Heart left ventricle (tissue), 13 donors: ENCODE data around the gene GAK.

Experiments used
- CTCF ChIP-seq, 12 donors: fragments of 200-600 bp; sonication (generic) in 4 of 12; IDR thresholded peaks; one replicate each; pipeline versions ENCODE4 v1.5.0 to v1.8.0; 2018 to 2022; ENCODE audit warnings: antibody characterized with exemption in 12 of 12, mild to moderate bottlenecking in 5 of 12
- POLR2A ChIP-seq, 2 donors: fragments of 450-650 bp; IDR thresholded peaks; one replicate each; pipeline ENCODE4 v1.6.1; 2017; ENCODE audit warnings: antibody characterized with exemption in 2 of 2, mild to moderate bottlenecking in 2 of 2, moderate library complexity in 2 of 2
- donor health status: ischemic (EF 13 %, LVEDD 7.1; RV severe dilation, severe dysfunction).
- donor health status: DM: no; HTN: yes; CAD: no.
- donor health status: DM: no; HTN: no; CAD: no.
- donor health status: ischemic (EF 25% LVEDD 6.9; RV normal size, moderate dysfunction).
- donor health status: ischemic (EF 25% LVEDD 5.7; RV mildly dilated, moderate dysfunction).
- donor health status: ischemic (EF 35%, LVEDD 5.7; RV mildly dilated, moderate dysfunction).
- donor health status: nonischemic (EF 11% LVEDD 7.7; RV severe dilation, severe dysfunction).
- donor health status: DM: yes; HTN: yes; CAD: no.
- donor health status: PGD.
- donor health status: ischemic (EF 29% LVEDD 5.4; RV normal size, mild dysfunction).
- donor health status: nonischemic (EF 23%, LVEDD 6.1; RV moderate dilation, normal function).

DNA sequence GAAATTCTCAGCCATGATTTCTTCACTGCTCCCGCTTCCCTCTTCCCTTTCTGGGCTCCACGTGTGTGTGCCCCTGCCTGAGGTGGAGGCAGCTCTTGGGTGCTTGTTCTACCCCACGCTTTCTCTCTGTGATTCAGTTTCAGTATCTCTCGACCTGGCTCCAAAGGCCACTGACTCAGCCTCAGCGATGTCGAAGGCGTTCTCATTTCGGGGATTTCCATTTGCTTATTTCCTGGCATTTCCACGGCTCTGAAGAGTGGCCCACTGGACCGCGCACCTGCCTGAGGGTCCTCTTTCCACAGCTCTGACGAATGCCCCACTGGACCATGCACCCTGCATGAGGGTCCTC lies 52.4 kb downstream of the GAK start:
- TF ChIP-seq CTCF (IDR thresholded peaks at IDR 0.05), result no peak
- no peak for TF ChIP-seq POLR2A (IDR thresholded peaks at IDR 0.05)
